Pons (tissue), 1 donor: ENCODE measurements around the gene STPG4.
"Not testable (repeated sequence)": the region's sequence is repeated elsewhere in the genome, so short reads cannot be mapped to it uniquely, and the experiment has no call there.

Experiments used
- DNase-seq: peaks from one replicate; pipeline ENCODE4 v3.0.0-alpha.2; 2016; ENCODE audit warnings: low spot score

STPG4 gene

GRCh38 chr2:47172922-47173695 is 18.0 kb upstream of the STPG4 start:
- peak; percentile 38 for DNase-seq

DNA sequence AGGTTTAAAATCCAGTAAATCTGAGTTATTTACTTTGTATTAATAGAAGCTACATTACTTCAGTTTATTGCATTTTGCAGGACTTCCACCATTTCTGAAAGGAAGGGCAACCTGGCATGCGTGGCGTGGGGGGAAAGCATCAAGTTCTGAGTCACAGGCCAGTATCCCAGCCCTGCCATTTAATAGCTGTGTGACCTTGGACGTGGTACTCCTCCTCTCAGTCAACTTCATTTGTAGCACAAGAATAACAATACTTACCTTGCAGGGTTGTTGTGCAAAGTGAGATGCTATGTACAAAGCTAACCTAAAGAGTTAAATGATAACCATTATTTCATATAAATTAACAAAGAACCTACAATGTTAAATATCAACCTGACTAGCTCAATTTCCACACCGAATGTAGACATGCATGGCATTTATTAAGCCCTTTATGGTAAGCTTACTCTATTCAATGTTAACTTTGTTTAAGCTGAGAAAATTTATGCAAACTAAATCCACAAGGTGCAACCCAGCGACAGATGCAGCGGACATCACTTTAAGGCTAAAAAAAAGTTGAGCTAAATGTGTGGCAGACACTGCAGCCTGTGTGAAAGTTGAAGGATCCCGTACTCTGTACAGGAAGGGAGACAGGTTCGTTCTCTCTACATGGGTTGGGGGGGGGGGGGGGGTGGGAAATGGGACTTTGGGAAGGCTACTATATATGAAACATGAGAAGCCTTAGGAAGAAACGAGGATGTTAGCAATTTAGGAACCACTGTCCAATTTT is 17.2 kb upstream of the STPG4 start:
- no peak for DNase-seq

GRCh38 chr2:47169784-47170183 is 14.7 kb upstream of the STPG4 start:
- no peak for DNase-seq

- not testable (repeated sequence) for DNase-seq
Observed at GRCh38 chr2:47168895-47169294, 13.8 kb upstream of the STPG4 start.

- no peak for DNase-seq
Observed at GRCh38 chr2:47167149-47167548, 12.0 kb upstream of the STPG4 start.

- DNase-seq: no peak
Observed at GRCh38 chr2:47165001-47165555, 10.0 kb upstream of the STPG4 start.

DNA sequence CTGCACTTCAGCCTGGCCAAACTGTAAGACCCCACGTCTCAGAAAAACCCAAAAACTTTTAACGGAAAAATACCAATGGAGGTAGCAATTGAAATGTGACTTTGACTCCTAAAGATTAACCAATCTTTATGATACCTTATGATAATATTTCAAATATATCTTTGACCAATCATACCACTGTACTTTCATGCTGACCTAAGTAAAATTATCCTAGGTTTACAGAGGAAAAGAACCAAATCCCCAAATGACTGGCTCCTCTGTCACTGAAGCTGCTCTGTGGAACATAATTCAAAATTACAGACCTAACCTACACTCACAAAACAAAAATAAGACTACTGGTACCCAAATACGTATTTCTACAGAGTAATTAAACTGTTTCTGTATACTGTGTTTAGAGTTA is 7.7 kb upstream of the STPG4 start:
- no peak for DNase-seq

GRCh38 chr2:47161475-47161874 is 6.4 kb upstream of the STPG4 start:
- no peak for DNase-seq

DNA sequence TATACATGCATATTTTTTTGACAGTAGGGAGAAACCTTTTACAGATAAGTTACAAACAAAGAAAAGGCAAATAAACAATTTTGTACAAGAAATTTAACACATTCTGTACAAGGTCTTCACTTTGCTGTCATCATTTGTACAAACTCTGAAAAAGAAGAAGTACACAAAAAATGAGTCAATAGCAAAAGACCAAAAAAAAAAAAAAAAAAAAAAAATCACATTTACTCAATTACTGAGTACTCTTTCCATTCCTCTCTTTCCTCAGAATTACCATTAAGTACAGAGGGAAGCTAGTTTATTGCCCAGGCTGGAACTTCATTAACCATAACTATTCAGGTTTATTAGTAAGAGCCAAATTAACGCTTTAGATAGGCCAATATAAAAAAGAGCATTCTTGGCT is 5.6 kb upstream of the STPG4 start:
- DNase-seq: no peak

DNA sequence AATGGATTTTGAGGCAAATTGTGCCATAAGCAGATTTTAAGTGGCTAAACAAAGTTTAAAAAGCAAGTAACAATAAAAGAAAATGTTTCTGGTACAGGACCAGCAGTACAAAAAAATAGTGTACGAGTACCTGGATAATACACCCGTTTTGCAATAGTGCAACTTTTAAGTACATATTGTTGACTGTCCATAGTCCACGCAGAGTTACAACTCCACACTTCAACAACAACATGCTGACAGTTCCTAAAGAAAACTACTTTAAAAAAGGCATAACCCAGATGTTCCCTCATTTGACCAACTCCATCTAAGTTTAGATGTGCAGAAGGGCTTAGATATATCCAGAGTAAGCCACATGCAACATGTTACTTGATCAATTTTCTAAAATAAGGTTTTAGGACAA is 5.1 kb upstream of the STPG4 start:
- no peak for DNase-seq

DNA sequence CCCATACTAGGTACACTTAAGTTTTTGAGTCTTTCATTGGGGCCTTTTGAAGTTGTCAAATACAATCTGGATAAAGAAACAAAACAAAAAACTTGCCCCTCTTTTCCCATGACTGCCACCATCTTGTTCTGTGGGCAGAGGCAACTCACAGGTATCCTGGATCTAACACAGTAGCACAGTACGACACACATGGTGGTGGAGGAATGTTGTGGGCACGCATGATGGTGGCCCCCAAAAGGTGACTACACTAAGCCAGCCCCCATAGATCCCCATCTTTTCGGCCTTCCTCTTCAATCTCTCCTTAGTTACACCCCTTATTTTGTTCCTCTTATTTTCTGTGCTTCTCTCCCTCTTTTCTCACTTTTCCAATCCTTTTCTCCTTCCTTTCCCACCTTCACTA is 4.5 kb upstream of the STPG4 start:
- no peak for DNase-seq

DNA sequence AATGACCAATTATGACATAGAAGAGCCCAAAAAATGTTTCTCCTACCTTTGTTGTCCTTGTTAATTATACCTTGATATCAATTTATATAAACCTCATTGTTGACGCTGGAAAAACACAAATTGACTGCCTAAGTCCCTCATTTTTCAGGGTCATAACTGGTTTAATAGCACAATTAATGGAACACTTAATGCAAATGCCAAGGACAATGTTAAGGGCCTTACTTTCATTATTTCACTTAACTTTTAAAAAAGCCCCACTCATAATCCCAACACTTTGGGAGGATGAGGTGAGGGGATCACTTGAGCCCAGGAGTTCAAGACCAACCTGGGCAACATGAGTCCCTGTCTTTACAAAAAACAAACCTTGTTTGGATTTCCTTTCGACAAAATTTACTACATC is 3.5 kb upstream of the STPG4 start:
- no peak for DNase-seq

- DNase-seq: no peak
Observed at GRCh38 chr2:47152803-47153202, 2.3 kb downstream of the STPG4 start.

GRCh38 chr2:47150175-47150574 is 4.9 kb downstream of the STPG4 start:
- no peak for DNase-seq

DNA sequence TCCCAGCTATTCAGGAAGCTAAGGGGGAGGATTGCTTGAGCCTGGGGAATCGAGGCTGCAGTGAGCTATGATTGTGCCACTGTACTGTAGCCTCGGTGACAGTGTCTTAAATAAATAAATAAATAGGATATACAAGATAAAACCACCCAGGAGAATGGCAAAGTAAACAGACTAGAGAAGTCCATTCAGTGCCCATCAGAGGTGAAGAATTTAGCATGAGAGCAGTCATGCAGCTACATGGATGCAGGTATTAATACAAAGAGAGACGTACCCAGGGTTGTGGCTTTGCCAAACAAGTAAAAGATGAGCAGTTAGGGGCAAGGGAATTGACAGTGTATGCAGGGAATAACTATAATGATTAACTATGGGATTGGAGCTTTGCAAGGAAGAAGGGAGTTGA is 8.1 kb downstream of the STPG4 start:
- no peak for DNase-seq

DNA sequence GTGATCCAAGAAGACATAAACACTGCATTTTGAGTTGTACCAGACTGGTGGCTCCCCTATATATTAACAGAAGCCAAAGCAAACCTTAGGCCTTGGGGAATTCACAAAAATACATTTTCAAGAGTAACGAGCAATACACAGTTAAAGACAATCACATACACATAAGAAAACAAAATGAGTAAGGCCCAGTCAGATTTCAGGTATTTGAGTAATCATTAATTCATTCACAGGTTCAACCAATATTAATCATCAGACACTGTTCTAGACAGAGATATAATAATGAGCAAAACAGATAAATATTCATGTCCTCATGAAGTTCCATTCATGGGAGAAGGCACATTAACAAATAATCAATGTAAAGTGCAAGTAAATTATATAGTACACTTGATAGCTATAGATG is 9.6 kb downstream of the STPG4 start:
- no peak for DNase-seq

DNA sequence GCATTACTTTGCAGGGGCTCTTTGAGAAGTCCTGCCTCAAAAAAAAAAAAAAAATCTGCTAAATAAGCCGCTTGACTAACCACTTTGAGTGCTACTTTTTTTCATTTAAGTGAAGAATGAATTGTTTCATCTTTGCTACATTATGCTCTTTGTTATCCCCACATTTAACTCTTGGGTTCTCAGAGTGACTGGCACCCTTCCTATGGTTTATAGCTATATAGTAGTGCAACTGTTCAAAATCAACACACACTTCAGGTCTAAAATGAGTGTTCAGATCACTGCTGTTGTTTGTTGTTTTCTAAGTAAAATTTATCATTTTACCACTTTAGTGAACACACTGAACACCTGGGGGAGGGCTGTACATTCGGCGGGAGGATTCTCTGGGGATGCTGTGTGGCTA is 13.6 kb downstream of the STPG4 start:
- no peak for DNase-seq

GRCh38 chr2:47134386-47135090 is 20.6 kb downstream of the STPG4 start:
- DNase-seq: no peak

GRCh38 chr2:47133046-47133445 is 22.1 kb downstream of the STPG4 start:
- no peak for DNase-seq

GRCh38 chr2:47129191-47129706 is 25.9 kb downstream of the STPG4 start:
- DNase-seq: no peak

DNA sequence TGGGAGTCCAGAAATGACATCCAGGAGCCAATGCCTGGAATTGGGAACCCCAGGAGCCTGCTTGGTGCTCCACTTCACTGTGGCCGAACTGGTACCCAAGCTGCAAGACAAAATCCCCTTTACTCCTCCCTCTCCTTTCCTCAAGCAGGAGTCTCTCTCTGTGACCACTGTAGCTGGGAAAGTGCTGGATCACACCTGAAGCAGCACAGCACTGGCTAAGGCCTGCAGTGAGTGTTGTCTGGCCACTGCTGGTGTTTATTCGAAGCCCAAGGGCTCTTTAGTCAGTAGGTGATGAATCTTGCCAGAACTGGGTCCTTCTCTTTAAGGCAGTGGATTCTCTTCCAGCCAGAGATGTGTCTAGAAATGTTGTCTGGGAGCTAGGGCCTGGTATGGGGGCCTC is 26.4 kb downstream of the STPG4 start:
- no peak for DNase-seq

- DNase-seq: no peak
Observed at GRCh38 chr2:47127862-47128543, 27.1 kb downstream of the STPG4 start.
